Fibroblast of skin of left quadriceps (primary cell): ENCODE results near the gene CLCNKA.

Experiments
- DNase-seq, 2 experiments: peaks; one replicate each; pipeline ENCODE4 v3.0.0-alpha.2; 2013; ENCODE audit warnings: low read depth in 2 of 2

CLCNKA gene

GRCh38 chr1:16063226-16063829 lies 41.5 kb downstream of the CLCNKA start:
- DNase-seq, result no peak

GRCh38 chr1:16063921-16064320 lies 42.1 kb downstream of the CLCNKA start:
- DNase-seq, result no peak

- no peak for DNase-seq
Observed at GRCh38 chr1:16064536-16065268, 42.9 kb downstream of the CLCNKA start.

- DNase-seq, result no peak
Observed at GRCh38 chr1:16065269-16065576, 43.4 kb downstream of the CLCNKA start.

- DNase-seq, result no peak
Observed at GRCh38 chr1:16066245-16066644, 44.4 kb downstream of the CLCNKA start.

GRCh38 chr1:16067127-16067768 lies 45.4 kb downstream of the CLCNKA start:
- DNase-seq, result no peak

GRCh38 chr1:16067933-16068332 lies 46.1 kb downstream of the CLCNKA start:
- DNase-seq, result no peak

GRCh38 chr1:16068356-16069270 lies 46.8 kb downstream of the CLCNKA start:
- no peak for DNase-seq

GRCh38 chr1:16070640-16071355 lies 49.0 kb downstream of the CLCNKA start:
- no peak for DNase-seq

GRCh38 chr1:16071614-16072013 lies 49.8 kb downstream of the CLCNKA start:
- DNase-seq, result no peak

- DNase-seq, result no peak
Observed at GRCh38 chr1:16072095-16072494, 50.3 kb downstream of the CLCNKA start.

- DNase-seq, result no peak
Observed at GRCh38 chr1:16072616-16073484, 51.0 kb downstream of the CLCNKA start.

GRCh38 chr1:16073490-16074119 lies 51.8 kb downstream of the CLCNKA start, which contains the start of gene FAM131C:
Gene FAM131C (minus strand): TSS chr1:16073651. CDS start chr1:16073442, 209 bp downstream.
- no peak for DNase-seq

GRCh38 chr1:16074217-16074616 lies 52.4 kb downstream of the CLCNKA start:
- DNase-seq, result no peak

- peak; percentile 10 to 12 for DNase-seq
Observed at GRCh38 chr1:16075337-16076030, 53.6 kb downstream of the CLCNKA start.

- peak; percentile 70 to 71 for DNase-seq
Observed at GRCh38 chr1:16076031-16076864, 54.4 kb downstream of the CLCNKA start.

GRCh38 chr1:16076865-16077238 lies 55.0 kb downstream of the CLCNKA start:
- no peak for DNase-seq
